Chondrocyte (in vitro differentiated cells): ENCODE results near the gene RBM33. TPM values are rescaled to one million over a fixed set of nuclear protein-coding genes. Genes with fewer than 3 reads are reported as not detected.

Experiments
- DNase-seq: peaks from one replicate; pipeline ENCODE4 v3.0.0; 2021; ENCODE audit warnings: mixed read lengths, low spot score
- H3K27ac Mint-ChIP-seq: one replicate; pipeline ENCODE4 v1.8.0; 2021; ENCODE audit warnings: mild to moderate bottlenecking, moderate library complexity, mixed read lengths; ENCODE audit not compliant: unreplicated experiment
- H3K27me3 Mint-ChIP-seq: 2 replicates; pipeline ENCODE4 v1.8.0; 2021; ENCODE audit warnings: low read depth, mixed read lengths
- H3K36me3 Mint-ChIP-seq: 2 replicates; pipeline ENCODE4 v1.8.0; 2021; ENCODE audit warnings: low read depth, mixed read lengths
- H3K4me1 Mint-ChIP-seq: 2 replicates; pipeline ENCODE4 v1.8.0; 2021; ENCODE audit warnings: low read depth, mild to moderate bottlenecking, mixed read lengths
- H3K4me3 Mint-ChIP-seq: one replicate; pipeline ENCODE4 v1.8.0; 2021; ENCODE audit warnings: mild to moderate bottlenecking, moderate library complexity, mixed read lengths; ENCODE audit not compliant: unreplicated experiment
- H3K9me3 Mint-ChIP-seq: 2 replicates; pipeline ENCODE4 v1.8.0; 2021; ENCODE audit warnings: low read depth, mixed read lengths
- CTCF ChIP-seq: fragments of 200-600 bp; sonication (generic); IDR thresholded peaks from 2 replicates; pipeline ENCODE4 v1.5.0; 2021; ENCODE audit warnings: antibody characterized with exemption, mild to moderate bottlenecking, moderate library complexity
- total RNA-seq: library from RNA; stranded (reverse); gene quantifications from 3 replicates; pipeline ENCODE4 v1.2.1, GENCODE V29; 2021

The RBM33 gene
- total RNA-seq, 1 donor from 2014 or later, result 43.8 TPM

- Mint-ChIP-seq H3K27ac (peak overlapping the region; percentile 59), H3K4me3 (no peak overlapping the region), H3K36me3 (peaks cover 12% of the 10 kb centered on the region), H3K27me3 (no peaks in the 10 kb centered on the region), H3K4me1 (peaks cover 51% of the 10 kb centered on the region), H3K9me3 (no peaks in the 10 kb centered on the region)
- TF ChIP-seq CTCF, result no peak
- no peak for DNase-seq
Measured at GRCh38 chr7:155765458-155765857, 121.0 kb downstream of the RBM33 start.

- peaks cover 16% of the 10 kb centered on the region for H3K36me3 Mint-ChIP-seq
Measured at GRCh38 chr7:155766386-155766785, 121.9 kb downstream of the RBM33 start.

GRCh38 chr7:155766966-155767916 lies 122.8 kb downstream of the RBM33 start:
- DNase-seq, result no peak
- H3K27me3 Mint-ChIP-seq, result no peaks in the 10 kb centered on the region
- TF ChIP-seq CTCF, result no peak
- peaks cover 38% of the 10 kb centered on the region for H3K4me1 Mint-ChIP-seq
- H3K36me3 Mint-ChIP-seq, result peaks cover 16% of the 10 kb centered on the region
- no peaks in the 10 kb centered on the region for H3K9me3 Mint-ChIP-seq
- H3K27ac Mint-ChIP-seq, result no peak overlapping the region
- no peak overlapping the region for H3K4me3 Mint-ChIP-seq

More at GRCh38 chr7:155766386-155766785, 121.9 kb downstream of the RBM33 start:
- DNase-seq, result no peak
- TF ChIP-seq CTCF, result no peak
- H3K27me3 Mint-ChIP-seq, result no peaks in the 10 kb centered on the region
- H3K4me1 Mint-ChIP-seq, result peaks cover 46% of the 10 kb centered on the region
- no peaks in the 10 kb centered on the region for H3K9me3 Mint-ChIP-seq
- H3K27ac Mint-ChIP-seq, result no peak overlapping the region
- no peak overlapping the region for H3K4me3 Mint-ChIP-seq

GRCh38 chr7:155769701-155770100 lies 125.2 kb downstream of the RBM33 start:
- Mint-ChIP-seq H3K27ac (no peak overlapping the region), H3K4me1 (peaks cover 13% of the 10 kb centered on the region), H3K4me3 (no peak overlapping the region), H3K9me3 (no peaks in the 10 kb centered on the region), H3K36me3 (peaks cover 18% of the 10 kb centered on the region), H3K27me3 (no peaks in the 10 kb centered on the region)
- no peak for DNase-seq
- no peak for TF ChIP-seq CTCF

- Mint-ChIP-seq H3K9me3 (no peaks in the 10 kb centered on the region), H3K36me3 (peaks cover 21% of the 10 kb centered on the region), H3K27me3 (no peaks in the 10 kb centered on the region), H3K27ac (peak overlapping the region; percentile 22), H3K4me3 (no peak overlapping the region), H3K4me1 (peaks cover 11% of the 10 kb centered on the region)
- no peak for DNase-seq
- TF ChIP-seq CTCF, result no peak
Measured at GRCh38 chr7:155770241-155770640, 125.8 kb downstream of the RBM33 start.
